Measurements from ENCODE around the gene HOXC5.

The HOXC5 gene

GRCh38 chr12:54042970-54043853 is 10.4 kb downstream of the HOXC5 start:
- no peak overlapping the region for H3K4me3 ChIP-seq (ENCODE audit: control insufficient read depth, low read depth, low read length)
- no peak for TF ChIP-seq CTCF (IDR thresholded peaks at IDR 0.05; ENCODE audit: control insufficient read depth, insufficient read depth, low read depth, low read length, missing control alignments)
- DNase-seq (ENCODE audit: low read depth), result no peak

GRCh38 chr12:54044425-54045103 is 11.7 kb downstream of the HOXC5 start:
- no peak overlapping the region for H3K4me3 ChIP-seq (ENCODE audit: control insufficient read depth, low read depth, low read length)
- DNase-seq (ENCODE audit: low read depth), result no peak
- TF ChIP-seq CTCF (IDR thresholded peaks at IDR 0.05; ENCODE audit: control insufficient read depth, insufficient read depth, low read depth, low read length, missing control alignments), result no peak

- no peak for DNase-seq (ENCODE audit: low read depth)
- H3K4me3 ChIP-seq (ENCODE audit: control insufficient read depth, low read depth, low read length), result no peak overlapping the region
- no peak for TF ChIP-seq CTCF (IDR thresholded peaks at IDR 0.05; ENCODE audit: control insufficient read depth, insufficient read depth, low read depth, low read length, missing control alignments)
Measured at GRCh38 chr12:54045401-54045800, 12.6 kb downstream of the HOXC5 start.

GRCh38 chr12:54045868-54046521 is 13.1 kb downstream of the HOXC5 start:
- DNase-seq (ENCODE audit: low read depth), result no peak
- TF ChIP-seq CTCF (IDR thresholded peaks at IDR 0.05; ENCODE audit: control insufficient read depth, insufficient read depth, low read depth, low read length, missing control alignments), result no peak
- H3K4me3 ChIP-seq (ENCODE audit: control insufficient read depth, low read depth, low read length), result no peak overlapping the region

GRCh38 chr12:54046809-54047159 is 13.9 kb downstream of the HOXC5 start:
- H3K4me3 ChIP-seq (ENCODE audit: control insufficient read depth, low read depth, low read length), result no peak overlapping the region
- TF ChIP-seq CTCF (IDR thresholded peaks at IDR 0.05; ENCODE audit: control insufficient read depth, insufficient read depth, low read depth, low read length, missing control alignments), result no peak
- no peak for DNase-seq (ENCODE audit: low read depth)

- DNase-seq (ENCODE audit: low read depth), result no peak
- no peak overlapping the region for H3K4me3 ChIP-seq (ENCODE audit: control insufficient read depth, low read depth, low read length)
- no peak for TF ChIP-seq CTCF (IDR thresholded peaks at IDR 0.05; ENCODE audit: control insufficient read depth, insufficient read depth, low read depth, low read length, missing control alignments)
Measured at GRCh38 chr12:54047160-54047963, 14.5 kb downstream of the HOXC5 start.
